ENCODE results near the gene LRRC3.

- TF ChIP-seq CTCF (IDR thresholded peaks at IDR 0.05; ENCODE audit: low read length) (no peak), EZH2 (optimal IDR thresholded peaks at IDR 0.05; ENCODE audit: low read depth, low read length) (no peak), EZH2phosphoT487 (IDR thresholded peaks at IDR 0.05; ENCODE audit: low read length) (no peak)
Observed at GRCh38 chr21:44460441-44460755, 5.1 kb downstream of the LRRC3 start.

Data from MM.1S (cell line).